Measurements from ENCODE around the gene SAMD11. TPM values are rescaled to one million over a fixed set of nuclear protein-coding genes. Genes with fewer than 3 reads are reported as not detected.

The SAMD11 gene
- total and polyA plus RNA-seq, 2 of the 8 experiments (the other 6 are each of a cell fraction or from before 2014, with no cell fraction given): 0.18 to 0.30 TPM

DNA sequence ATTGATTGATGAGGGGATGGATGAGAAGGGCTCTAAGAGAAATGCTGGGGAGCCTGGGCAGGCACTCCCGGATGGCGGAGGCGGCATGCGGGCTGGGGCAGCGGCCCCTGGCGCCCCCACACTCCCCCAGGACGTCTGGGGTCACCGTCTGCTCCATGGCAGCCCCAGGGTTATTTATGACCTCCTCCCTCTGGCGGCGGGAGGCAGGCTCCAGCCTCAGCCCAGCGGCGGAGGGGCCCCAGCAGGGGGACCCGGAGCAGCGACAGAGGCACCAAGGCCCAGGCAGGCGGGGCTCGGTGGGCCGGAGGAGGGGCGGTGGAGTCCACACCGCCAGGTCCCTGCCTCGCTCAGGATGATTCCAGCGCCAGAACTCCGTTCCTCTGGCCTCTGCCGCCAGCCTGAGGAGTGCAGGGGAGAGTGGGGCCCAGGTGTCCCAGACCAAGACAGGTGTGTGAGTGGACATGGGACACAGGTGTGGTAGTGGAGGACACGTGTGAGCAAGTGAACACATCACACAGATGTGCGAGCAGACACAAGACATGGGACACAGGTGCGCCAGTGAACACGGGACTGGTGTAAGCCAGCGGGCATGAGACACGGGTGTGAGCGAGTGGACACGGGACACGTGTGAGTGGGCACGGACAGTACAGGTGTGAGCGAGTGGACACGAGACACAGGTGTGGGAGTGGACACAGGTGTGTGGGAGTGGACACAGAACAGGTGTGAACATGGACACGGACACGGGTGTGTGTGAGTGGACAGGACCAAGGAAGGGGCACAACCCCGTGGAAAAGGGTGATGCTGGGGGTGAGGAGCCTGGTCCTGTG, 2.5 kb upstream of the SAMD11 start:
- Histone ChIP-seq H3K4ac (replicated peaks; ENCODE audit: insufficient read length, low read depth, low read length) (peak overlapping the region; percentile 65), H2AK5ac (ENCODE audit: low read depth, low read length) (peak overlapping the region; percentile 97), H3K4me1 (replicated peaks in 1 of 4; ENCODE audit: control insufficient read depth in 3 of 4, insufficient read depth in 4 of 4, low read length in 3 of 4) (peaks cover 0 to 38% (median 21%) of the 10 kb centered on the region in 4 experiments; a peak in 6 of 7 replicates), H3K79me1 (ENCODE audit: low read depth, low read length) (no peaks in the 10 kb centered on the region), H3K4me2 (ENCODE audit: insufficient read depth in 1 of 2, low read depth in 2 of 2, low read length in 2 of 2) (peak overlapping the region; percentile 48 to 55), H3K18ac (ENCODE audit: extremely low read depth, low read length) (peak overlapping the region; percentile 36), H2BK5ac (ENCODE audit: low read depth, low read length) (no peak overlapping the region), H3K36me3 (ENCODE audit: control insufficient read depth in 2 of 4, insufficient read depth in 4 of 4, low read length in 3 of 4) (peaks cover 0 to 8% (median 0%) of the 10 kb centered on the region in 4 experiments; a peak in 1 of 8 replicates), H4K20me1 (replicated peaks in 1 of 2; ENCODE audit: control insufficient read depth in 1 of 2, insufficient read depth in 2 of 2, low read length in 2 of 2) (peaks cover 17 to 27% of the 10 kb centered on the region in 2 experiments), H3K27ac (ENCODE audit: low read depth, low read length) (no peak overlapping the region), H2BK120ac (replicated peaks; ENCODE audit: low read depth, low read length) (peak overlapping the region; percentile 63), H2BK20ac (ENCODE audit: low read length) (peak overlapping the region; percentile 5; the same call in 1 of the 2 replicates), H4K91ac (replicated peaks; ENCODE audit: insufficient read length, low read length) (peak overlapping the region; percentile 91), H3K79me2 (ENCODE audit: control insufficient read depth in 1 of 2, insufficient read depth in 2 of 2, low read length in 2 of 2) (no peaks in the 10 kb centered on the region), H3K9me3 (ENCODE audit: insufficient read depth in 2 of 2, low read depth in 1 of 2, low read length in 1 of 2) (no peaks in the 10 kb centered on the region), H3K27me3 (replicated peaks in 1 of 4; ENCODE audit: control insufficient read depth in 3 of 4, extremely low read depth in 1 of 4, insufficient read depth in 3 of 4, low read length in 3 of 4) (peaks cover 65 to 98% (median 89%) of the 10 kb centered on the region in 4 experiments), H2AFZ (ENCODE audit: low read length) (no peak overlapping the region), H3K9ac (replicated peaks in 1 of 4; ENCODE audit: extremely low read depth in 1 of 4, low read depth in 3 of 4, low read length in 3 of 4) (no peak overlapping the region), H3K23me2 (ENCODE audit: low read depth, low read length) (peaks cover 6% of the 10 kb centered on the region; the same call in 1 of the 2 replicates), H3K23ac (ENCODE audit: insufficient read length) (no peak overlapping the region), H4K8ac (ENCODE audit: extremely low read depth, insufficient read depth, low read length) (peak overlapping the region; percentile 91; the same call in 1 of the 2 replicates), H3K4me3 (ENCODE audit: extremely low read depth in 1 of 4, insufficient read depth in 2 of 4, low read depth in 3 of 4, low read length in 4 of 4) (peak overlapping the region in 1 of 4 experiments; percentile 44; a peak in 3 of 8 replicates), H4K5ac (ENCODE audit: insufficient read length, low read depth, low read length) (no peak overlapping the region), H2BK15ac (ENCODE audit: low read length) (peak overlapping the region; percentile 77; the same call in 1 of the 2 replicates), H3K14ac (ENCODE audit: insufficient read length) (no peak overlapping the region), H2BK12ac (ENCODE audit: low read depth, low read length) (peak overlapping the region; percentile 99; the same call in 1 of the 2 replicates), H3K56ac (replicated peaks; ENCODE audit: insufficient read length, low read depth, low read length) (no peak overlapping the region)
- ChIA-PET POLR2A (ENCODE audit: partially characterized antibody) (interaction anchor here (0.6 to 3.0 kb wide), 4 partner anchors 18 to 110 kb away, joined by 3 to 20 read pairs (median 3); no protein-coding TSS in a partner anchor), CTCF (ENCODE audit: partially characterized antibody) (interaction anchor here (1.0 to 3.0 kb wide), 5 partner anchors 8 to 22 kb away, joined by 4 to 20 read pairs (median 10); no protein-coding TSS in a partner anchor)
- peak in 1 of 2 experiments; percentile 43 for DNase-seq (ENCODE audit: low read depth in 1 of 2, low spot score in 2 of 2)
- no peak for FAIRE-seq
- WGBS, 2 experiments (ENCODE audit: extremely low coverage in 1 of 2, insufficient coverage in 1 of 2, insufficient read length in 1 of 2, insufficient replicate concordance in 2 of 2, low coverage in 1 of 2, low lambda C conversion rate in 2 of 2, missing lambda C conversion rate in 1 of 2): 36% methylated on average over 38 of the region's 38 CpGs; no CpG with 5 or more reads in 1 of the 2 experiments
- TF ChIP-seq SP1 (IDR thresholded peaks at IDR 0.05; ENCODE audit: low read depth, low read length) (peak; percentile 52; the same call in 1 of the 2 replicates), CTBP2 (IDR thresholded peaks at IDR 0.05; ENCODE audit: borderline replicate concordance, insufficient read depth, insufficient read length, low read length) (peak; percentile 38), POLR2AphosphoS5 (IDR thresholded peaks at IDR 0.05; ENCODE audit: low read depth, low read length) (no peak), RFX5 (IDR thresholded peaks at IDR 0.05; ENCODE audit: borderline replicate concordance, low read depth, low read length) (no peak)
- TF ChIP-seq, protein P1, sequence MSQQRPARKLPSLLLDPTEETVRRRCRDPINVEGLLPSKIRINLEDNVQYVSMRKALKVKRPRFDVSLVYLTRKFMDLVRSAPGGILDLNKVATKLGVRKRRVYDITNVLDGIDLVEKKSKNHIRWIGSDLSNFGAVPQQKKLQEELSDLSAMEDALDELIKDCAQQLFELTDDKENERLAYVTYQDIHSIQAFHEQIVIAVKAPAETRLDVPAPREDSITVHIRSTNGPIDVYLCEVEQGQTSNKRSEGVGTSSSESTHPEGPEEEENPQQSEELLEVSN (IDR thresholded peaks at IDR 0.05): no peak
- TF ChIP-seq, protein P2, sequence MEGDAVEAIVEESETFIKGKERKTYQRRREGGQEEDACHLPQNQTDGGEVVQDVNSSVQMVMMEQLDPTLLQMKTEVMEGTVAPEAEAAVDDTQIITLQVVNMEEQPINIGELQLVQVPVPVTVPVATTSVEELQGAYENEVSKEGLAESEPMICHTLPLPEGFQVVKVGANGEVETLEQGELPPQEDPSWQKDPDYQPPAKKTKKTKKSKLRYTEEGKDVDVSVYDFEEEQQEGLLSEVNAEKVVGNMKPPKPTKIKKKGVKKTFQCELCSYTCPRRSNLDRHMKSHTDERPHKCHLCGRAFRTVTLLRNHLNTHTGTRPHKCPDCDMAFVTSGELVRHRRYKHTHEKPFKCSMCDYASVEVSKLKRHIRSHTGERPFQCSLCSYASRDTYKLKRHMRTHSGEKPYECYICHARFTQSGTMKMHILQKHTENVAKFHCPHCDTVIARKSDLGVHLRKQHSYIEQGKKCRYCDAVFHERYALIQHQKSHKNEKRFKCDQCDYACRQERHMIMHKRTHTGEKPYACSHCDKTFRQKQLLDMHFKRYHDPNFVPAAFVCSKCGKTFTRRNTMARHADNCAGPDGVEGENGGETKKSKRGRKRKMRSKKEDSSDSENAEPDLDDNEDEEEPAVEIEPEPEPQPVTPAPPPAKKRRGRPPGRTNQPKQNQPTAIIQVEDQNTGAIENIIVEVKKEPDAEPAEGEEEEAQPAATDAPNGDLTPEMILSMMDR (IDR thresholded peaks at IDR 0.05; ENCODE audit: control extremely low read depth in 1 of 3, insufficient read depth in 1 of 3, low read depth in 1 of 3, low read length in 3 of 3): peak in 2 of 3 experiments; percentile 28 to 66; a peak in 3 of 4 replicates
